GM12865 (cell line): ENCODE data around the gene LDLRAD4.

Experiments used
- DNase-seq: peaks from one replicate; pipeline ENCODE4 v3.0.0; 2010; ENCODE audit warnings: low read depth
- H3K4me3 ChIP-seq: 2 replicates; pipeline ENCODE4 v1.5.1; 2011; ENCODE audit warnings: mild to moderate bottlenecking, low read depth, low read length, control low read depth
- TF ChIP-seq, protein P1 (sequence below): IDR thresholded peaks from 2 replicates; pipeline ENCODE4 v1.5.1; 2011; ENCODE audit warnings: low read length, control low read depth, low read depth, inconsistent platforms; ENCODE audit not compliant: insufficient read depth; ENCODE audit errors: missing control alignments

Gene LDLRAD4

GRCh38 chr18:13547347-13547746, 328.8 kb downstream of the LDLRAD4 start:
- no peak for DNase-seq
- TF ChIP-seq, protein P1, sequence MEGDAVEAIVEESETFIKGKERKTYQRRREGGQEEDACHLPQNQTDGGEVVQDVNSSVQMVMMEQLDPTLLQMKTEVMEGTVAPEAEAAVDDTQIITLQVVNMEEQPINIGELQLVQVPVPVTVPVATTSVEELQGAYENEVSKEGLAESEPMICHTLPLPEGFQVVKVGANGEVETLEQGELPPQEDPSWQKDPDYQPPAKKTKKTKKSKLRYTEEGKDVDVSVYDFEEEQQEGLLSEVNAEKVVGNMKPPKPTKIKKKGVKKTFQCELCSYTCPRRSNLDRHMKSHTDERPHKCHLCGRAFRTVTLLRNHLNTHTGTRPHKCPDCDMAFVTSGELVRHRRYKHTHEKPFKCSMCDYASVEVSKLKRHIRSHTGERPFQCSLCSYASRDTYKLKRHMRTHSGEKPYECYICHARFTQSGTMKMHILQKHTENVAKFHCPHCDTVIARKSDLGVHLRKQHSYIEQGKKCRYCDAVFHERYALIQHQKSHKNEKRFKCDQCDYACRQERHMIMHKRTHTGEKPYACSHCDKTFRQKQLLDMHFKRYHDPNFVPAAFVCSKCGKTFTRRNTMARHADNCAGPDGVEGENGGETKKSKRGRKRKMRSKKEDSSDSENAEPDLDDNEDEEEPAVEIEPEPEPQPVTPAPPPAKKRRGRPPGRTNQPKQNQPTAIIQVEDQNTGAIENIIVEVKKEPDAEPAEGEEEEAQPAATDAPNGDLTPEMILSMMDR = no peak
- H3K4me3 ChIP-seq = no peak overlapping the region

GRCh38 chr18:13548106-13548819, 329.7 kb downstream of the LDLRAD4 start:
- DNase-seq = peak; percentile 29
- H3K4me3 ChIP-seq = no peak overlapping the region

GRCh38 chr18:13548966-13549879, 330.7 kb downstream of the LDLRAD4 start:
- peak; percentile 42 for DNase-seq
- no peak overlapping the region for H3K4me3 ChIP-seq
- TF ChIP-seq, protein P1 = no peak

More at GRCh38 chr18:13548106-13548819, 329.7 kb downstream of the LDLRAD4 start:
- TF ChIP-seq, protein P1 = no peak

- H3K4me3 ChIP-seq = no peak overlapping the region
- DNase-seq = no peak
- TF ChIP-seq, protein P1 = no peak
Measured at GRCh38 chr18:13549880-13550232, 331.3 kb downstream of the LDLRAD4 start.

- no peak overlapping the region for H3K4me3 ChIP-seq
- TF ChIP-seq, protein P1 = no peak
- no peak for DNase-seq
Measured at GRCh38 chr18:13550418-13551304, 332.1 kb downstream of the LDLRAD4 start.

GRCh38 chr18:13551305-13551603, 332.7 kb downstream of the LDLRAD4 start:
- DNase-seq = no peak
- TF ChIP-seq, protein P1 = no peak
- no peak overlapping the region for H3K4me3 ChIP-seq
